K562 (cell line): Measurements from ENCODE around the gene PYGM. TPM values are rescaled to one million over a fixed set of nuclear protein-coding genes. Genes with fewer than 3 reads are reported as not detected.

Experiments used
- ATAC-seq: fragments of 200-7000 bp; cut with Tn5 transposase; 3 replicates; pipeline ENCODE4 v1.9.1; 2020; ENCODE audit warnings: moderate library complexity
- BruUV-seq: library from RNA; stranded (reverse); fragments of 400-500 nt; replicated peaks from 2 replicates; lab custom pipeline; 2021; lab: Mats Ljungman, UMichigan
- CTCF ChIA-PET: fragments of 300-600 bp; formaldehyde crosslinking; extraction: SDS; loops from one replicate; lab custom pipeline; 2021; ENCODE audit warnings: low intra/inter-chr PET ratio; lab: Yijun Ruan, JAX
- POLR2A ChIA-PET: fragments of 300-600, 350-650 bp; sonication (Branson Sonifier 250); formaldehyde crosslinking; extraction: SDS; loops from one replicate; lab custom pipeline; 2021; ENCODE audit warnings: antibody characterized with exemption, inconsistent platforms; lab: Yijun Ruan, JAX
- DNase-seq, 4 experiments: peaks; one replicate each; pipeline versions ENCODE4 v3.0.0 to v3.0.0-alpha.2; 2011 to 2018; ENCODE audit warnings: low spot score in 3 of 4, mixed read lengths in 3 of 4; ENCODE audit errors: extremely low read depth in 1 of 4
- FAIRE-seq: peaks from 2 replicates; lab custom pipeline; 2011; peaks lifted over from hg19 to GRCh38; lab: Jason Lieb, UNC
- H2AFZ ChIP-seq: 2 replicates; pipeline ENCODE4 v1.6.0; 2011; ENCODE audit warnings: low read depth, low read length, control low read depth, inconsistent platforms
- H3K27ac ChIP-seq: fragments of 200-600 bp; 3 replicates; pipeline ENCODE4 v1.8.0; 2011; ENCODE audit warnings: low read depth, mild to moderate bottlenecking, control low read depth, inconsistent platforms, low read length, moderate library complexity, mixed read lengths; ENCODE audit errors: extremely low read depth
- H3K27me3 ChIP-seq, 2 experiments: fragments of 300-600 bp in 1 of 2; 2 replicates in 1 of 2; 3 replicates in 1 of 2; pipeline versions ENCODE4 v1.6.0 to v1.8.0; 2011; ENCODE audit warnings: inconsistent platforms in 2 of 2, low read length in 2 of 2, mild to moderate bottlenecking in 1 of 2, mixed read lengths in 1 of 2, moderate library complexity in 1 of 2; ENCODE audit not compliant: control insufficient read depth in 2 of 2, insufficient read depth in 2 of 2
- H3K36me3 ChIP-seq: fragments of 300-600 bp; 3 replicates; pipeline ENCODE4 v1.8.0; 2011; ENCODE audit warnings: mild to moderate bottlenecking, low read length, inconsistent platforms; ENCODE audit not compliant: control insufficient read depth, insufficient read depth
- H3K4me1 ChIP-seq, 2 experiments: fragments of 200-600 bp in 1 of 2; replicated peaks in 1 of 2; 2 replicates in 1 of 2; 3 replicates in 1 of 2; pipeline versions ENCODE4 v1.5.1 to v1.8.0; 2011; ENCODE audit warnings: inconsistent platforms in 2 of 2, low read length in 2 of 2, mild to moderate bottlenecking in 1 of 2, mixed read lengths in 1 of 2, moderate library complexity in 1 of 2; ENCODE audit not compliant: control insufficient read depth in 2 of 2, insufficient read depth in 2 of 2
- H3K4me2 ChIP-seq: 2 replicates; pipeline ENCODE4 v1.6.1; 2011; ENCODE audit warnings: low read length, control low read depth, inconsistent platforms, mixed read lengths; ENCODE audit not compliant: insufficient read depth
- H3K4me3 ChIP-seq: fragments of 200-600 bp; sonication (generic), shearing (Covaris generic); 2 replicates; pipeline ENCODE4 v1.5.1; 2016; ENCODE audit warnings: control low read depth, inconsistent platforms
- H3K79me2 ChIP-seq: fragments of 200-600 bp; 3 replicates; pipeline ENCODE4 v1.8.0; 2011; ENCODE audit warnings: low read length, inconsistent platforms; ENCODE audit not compliant: control insufficient read depth, insufficient read depth
- H3K9ac ChIP-seq, 2 experiments: 2 replicates each; pipeline versions ENCODE4 v1.6.0 to v1.6.1; 2011; ENCODE audit warnings: low read depth in 2 of 2, low read length in 2 of 2, control low read depth in 1 of 2, inconsistent platforms in 1 of 2, mild to moderate bottlenecking in 1 of 2, mixed read lengths in 1 of 2; ENCODE audit not compliant: insufficient read depth in 1 of 2
- H3K9me1 ChIP-seq: one replicate; pipeline ENCODE4 v1.6.0; 2011; ENCODE audit warnings: inconsistent platforms, mild to moderate bottlenecking, low read length, moderate library complexity; ENCODE audit not compliant: control insufficient read depth, insufficient read depth
- H3K9me3 ChIP-seq: replicated peaks from 2 replicates; pipeline ENCODE4 v1.5.1; 2011; ENCODE audit warnings: low read depth, low read length, inconsistent platforms; ENCODE audit not compliant: control insufficient read depth, insufficient read depth
- H4K20me1 ChIP-seq: replicated peaks from 2 replicates; pipeline ENCODE4 v1.6.1; 2011; ENCODE audit warnings: low read length, inconsistent platforms, mixed read lengths; ENCODE audit not compliant: control insufficient read depth, insufficient read depth
- BACH1 ChIP-seq: fragments of 200-800 bp; sonication (Bioruptor generic); IDR thresholded peaks from 2 replicates; pipeline ENCODE4 v1.6.1; 2016; ENCODE audit warnings: missing genetic modification characterization, missing compliant biosample characterization
- BRCA1 ChIP-seq, 2 experiments: fragments of 450-650 bp in 1 of 2; sonication (generic) in 1 of 2; formaldehyde crosslinking in 1 of 2; IDR thresholded peaks; 2 replicates each; pipeline versions ENCODE4 v1.5.0 to v1.6.1; 2017 to 2020; ENCODE audit warnings: mild to moderate bottlenecking in 1 of 2, missing genetic modification reagents in 1 of 2
- CBFA2T2 ChIP-seq: fragments of 450-650 bp; conservative IDR thresholded peaks from 2 replicates; pipeline ENCODE4 v1.6.1; 2017; ENCODE audit warnings: mild to moderate bottlenecking
- DACH1 ChIP-seq: fragments of 450-650 bp; IDR thresholded peaks from 2 replicates; pipeline ENCODE4 v1.6.1; 2018; ENCODE audit not compliant: partially characterized antibody
- GTF2F1 ChIP-seq: IDR thresholded peaks from 2 replicates; pipeline ENCODE4 v1.6.1; 2011; ENCODE audit warnings: low read depth, low read length, improper control_type of control experiment
- HDAC2 ChIP-seq: fragments of 450-650 bp; IDR thresholded peaks from 2 replicates; pipeline ENCODE4 v1.6.1; 2016; ENCODE audit warnings: mild to moderate bottlenecking
- HMG20A ChIP-seq: fragments of 450-650 bp; formaldehyde crosslinking; conservative IDR thresholded peaks from 2 replicates; pipeline ENCODE4 v1.4.0; 2020; ENCODE audit warnings: mild to moderate bottlenecking, mixed read lengths
- KAT8 ChIP-seq: fragments of 450-650 bp; IDR thresholded peaks from 2 replicates; pipeline ENCODE4 v1.6.1; 2016; ENCODE audit warnings: low read depth, mild to moderate bottlenecking
- LEF1 ChIP-seq: fragments of 450-650 bp; IDR thresholded peaks from 2 replicates; pipeline ENCODE4 v1.6.1; 2016; ENCODE audit warnings: mild to moderate bottlenecking
- MIER1 ChIP-seq: fragments of 450-650 bp; IDR thresholded peaks from 2 replicates; pipeline ENCODE4 v1.6.1; 2016; ENCODE audit warnings: antibody characterized with exemption, mild to moderate bottlenecking, low read depth
- NCOA4 ChIP-seq: fragments of 450-650 bp; IDR thresholded peaks from 2 replicates; pipeline ENCODE4 v1.6.1; 2018; ENCODE audit warnings: mild to moderate bottlenecking; ENCODE audit not compliant: partially characterized antibody
- PCBP2 ChIP-seq: fragments of 200-400 bp; formaldehyde crosslinking; IDR thresholded peaks from 2 replicates; pipeline ENCODE4 v1.6.1; 2018; ENCODE audit warnings: low read length, low read depth, mild to moderate bottlenecking, moderate library complexity; ENCODE audit not compliant: poor library complexity, severe bottlenecking
- RAD51 ChIP-seq: fragments of 450-650 bp; IDR thresholded peaks from 2 replicates; pipeline ENCODE4 v1.7.1; 2016; ENCODE audit warnings: low read depth, mild to moderate bottlenecking, borderline replicate concordance
- RBM39 ChIP-seq: fragments of 200-400 bp; formaldehyde crosslinking; optimal IDR thresholded peaks from 2 replicates; pipeline ENCODE3; 2018; ENCODE audit warnings: low read depth, low read length
- RNF2 ChIP-seq: sonication (generic); IDR thresholded peaks from 2 replicates; pipeline ENCODE4 v1.6.1; 2016
- SIRT6 ChIP-seq: IDR thresholded peaks from one replicate; pipeline ENCODE4 v1.6.1; 2012; ENCODE audit warnings: low read depth, mild to moderate bottlenecking, control low read depth, inconsistent platforms, low read length, moderate library complexity
- TEAD1 ChIP-seq, 2 experiments: fragments of 450-650 bp in 1 of 2; sonication (generic) in 1 of 2; formaldehyde crosslinking; IDR thresholded peaks; 2 replicates each; pipeline versions ENCODE4 v1.4.0 to v1.8.0; 2020 to 2022; ENCODE audit warnings: mild to moderate bottlenecking in 2 of 2, missing genetic modification reagents in 1 of 2
- THRAP3 ChIP-seq: fragments of 450-650 bp; IDR thresholded peaks from 2 replicates; pipeline ENCODE4 v1.6.1; 2016; ENCODE audit warnings: mild to moderate bottlenecking, inconsistent platforms, borderline replicate concordance
- U2AF1 ChIP-seq: fragments of 200-400 bp; formaldehyde crosslinking; optimal IDR thresholded peaks from 2 replicates; pipeline ENCODE3; 2017; ENCODE audit warnings: mild to moderate bottlenecking, low read depth, low read length, moderate library complexity
- ZC3H11A ChIP-seq: IDR thresholded peaks from 2 replicates; pipeline ENCODE4 v1.6.1; 2012; ENCODE audit warnings: low read depth, low read length, improper control_type of control experiment
- ZFP36 ChIP-seq: fragments of 150-350 bp; IDR thresholded peaks from 2 replicates; pipeline ENCODE4 v1.6.1; 2018; ENCODE audit warnings: low read length, low read depth; ENCODE audit not compliant: partially characterized antibody
- ZNF12 ChIP-seq: sonication (generic); formaldehyde crosslinking; IDR thresholded peaks from 2 replicates; pipeline ENCODE4 v1.4.0; 2020; ENCODE audit warnings: mild to moderate bottlenecking, missing genetic modification reagents
- ZNF134 ChIP-seq: fragments of 250-450 bp; sonication (Bioruptor Pico); conservative IDR thresholded peaks from 2 replicates; pipeline ENCODE4 v1.4.0; 2020
- ZNF75A ChIP-seq: fragments of 450-650 bp; formaldehyde crosslinking; IDR thresholded peaks from 2 replicates; pipeline ENCODE4 v1.4.0; 2020; ENCODE audit warnings: mild to moderate bottlenecking
- WGBS: fragments of 100-300 bp; shearing (Covaris generic); methylation state at CpG from one replicate; pipeline ENCODE4 v1.1.6; 2016; ENCODE audit warnings: low coverage, mixed read lengths; ENCODE audit not compliant: insufficient coverage; ENCODE audit errors: missing lambda C conversion rate; 5-methylcytosine and 5-hydroxymethylcytosine counted together
- in situ Hi-C: fragments of 300-500 bp; cut with MboI; formaldehyde crosslinking; loops from 4 replicates; pipeline ENCODE4 v1.15.0; 2018; ENCODE audit warnings: inconsistent platforms, mixed read lengths
- intact Hi-C: fragments of 100-400 bp; cut with micrococcal nuclease; formaldehyde crosslinking; loops from 2 replicates; pipeline ENCODE4 v1.14.2; 2022
- polyA plus RNA-seq, 8 experiments: library from polyadenylated mRNA; depleted of rRNA in 4 of 8; stranded (reverse) in 5 of 8; unstranded in 3 of 8; fragments of >200 nt; fragmentation: Nextera tagmentation in 2 of 8; fragmentation: Illumina TruSeq in 1 of 8; extraction: Ambion mirVana in 2 of 8; extraction: Trizol in 1 of 8; gene quantifications; 2 replicates each; pipeline versions ENCODE4 v1.2.1 to v1.2.3, GENCODE V29; 2011 to 2014; ENCODE audit warnings: inconsistent platforms in 1 of 8, missing spikeins in 1 of 8
- total RNA-seq, 7 experiments: library from RNA; depleted of rRNA in 6 of 7; stranded (reverse); fragments of >200 nt in 6 of 7; fragmentation: Illumina TruSeq in 2 of 7; extraction: Trizol in 2 of 7; gene quantifications; 2 replicates each; pipeline versions ENCODE4 v1.2.1 to v1.2.3, GENCODE V29; 2011 to 2021; ENCODE audit warnings: low replicate concordance in 1 of 7
- TF ChIP-seq, protein P1 (sequence below), 2 experiments: fragments of 250-450 bp in 1 of 2; fragments of 450-650 bp in 1 of 2; sonication (Bioruptor Pico) in 1 of 2; IDR thresholded peaks; 2 replicates each; pipeline versions ENCODE4 v1.6.1 to v1.8.0; 2016 to 2021; ENCODE audit warnings: mild to moderate bottlenecking in 2 of 2, moderate library complexity in 2 of 2, missing compliant biosample characterization in 1 of 2, missing genetic modification characterization in 1 of 2
- TF ChIP-seq, protein P2 (sequence below): fragments of 450-650 bp; IDR thresholded peaks from one replicate; pipeline ENCODE4 v1.6.1; 2018; ENCODE audit warnings: mild to moderate bottlenecking, moderate library complexity; ENCODE audit not compliant: partially characterized antibody

The PYGM gene
- total and polyA plus RNA-seq, 9 of the 15 experiments (the other 6 are each of a cell fraction or from before 2014, with no cell fraction given): 0.07 to 1.5 (median 0.68) TPM

GRCh38 chr11:64718780-64719124, 41.0 kb downstream of the PYGM start:
- FAIRE-seq (no peak), DNase-seq (no peak), ATAC-seq (no peak)
- ChIA-PET CTCF (no interaction called here), POLR2A (no interaction called here)
- no peak overlapping the region for H3K9ac ChIP-seq
- H2AFZ ChIP-seq: no peak overlapping the region
- no TSS peak for BruUV-seq
- no peak overlapping the region for H3K27ac ChIP-seq
- no peaks in the 10 kb centered on the region for H3K9me3 ChIP-seq
- peaks cover 36 to 65% of the 10 kb centered on the region in 2 experiments for H3K27me3 ChIP-seq
- no peaks in the 10 kb centered on the region for H3K36me3 ChIP-seq
- H3K4me3 ChIP-seq: no peak overlapping the region
- no peak overlapping the region for H3K4me2 ChIP-seq
- intact Hi-C loops: no loop called here
- H3K9me1 ChIP-seq: no peaks in the 10 kb centered on the region
- WGBS: 1% methylated on average over 4 of the region's 4 CpGs
- H4K20me1 ChIP-seq: peaks cover 29% of the 10 kb centered on the region
- H3K4me1 ChIP-seq: peaks cover 0 to 21% of the 10 kb centered on the region in 2 experiments; a peak in 2 of 5 replicates
- in situ Hi-C loops: no loop called here
- no peaks in the 10 kb centered on the region for H3K79me2 ChIP-seq
- no peak for TF ChIP-seq MIER1
- peak; percentile 78 for TF ChIP-seq ZFP36
- TF ChIP-seq RNF2: no peak
- TF ChIP-seq BRCA1 (IDR thresholded peaks at IDR 0.05): no peak
- TF ChIP-seq BRCA1 (CRISPR knock-in tag; IDR thresholded peaks at IDR 0.05): no peak
- no peak for TF ChIP-seq RBM39
- no peak for TF ChIP-seq TEAD1 (CRISPR knock-in tag; IDR thresholded peaks at IDR 0.05)
- TF ChIP-seq HMG20A (CRISPR knock-in tag): no peak
- no peak for TF ChIP-seq BACH1
- TF ChIP-seq CBFA2T2: no peak
- TF ChIP-seq U2AF1: no peak
- TF ChIP-seq, protein P1, sequence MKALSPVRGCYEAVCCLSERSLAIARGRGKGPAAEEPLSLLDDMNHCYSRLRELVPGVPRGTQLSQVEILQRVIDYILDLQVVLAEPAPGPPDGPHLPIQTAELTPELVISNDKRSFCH (CRISPR knock-in tag; IDR thresholded peaks at IDR 0.05): no peak
- TF ChIP-seq, protein P1 (tag; IDR thresholded peaks at IDR 0.05): no peak
- TF ChIP-seq DACH1: no peak
- TF ChIP-seq ZNF75A (CRISPR knock-in tag): no peak
- no peak for TF ChIP-seq RAD51
- no peak for TF ChIP-seq NCOA4
- TF ChIP-seq ZNF134 (CRISPR knock-in tag): no peak
- no peak for TF ChIP-seq GTF2F1
- no peak for TF ChIP-seq ZNF12 (CRISPR knock-in tag)
- TF ChIP-seq SIRT6: no peak
- TF ChIP-seq LEF1: no peak
- TF ChIP-seq KAT8: no peak
- TF ChIP-seq PCBP2: no peak
- TF ChIP-seq THRAP3: no peak
- TF ChIP-seq, protein P2, sequence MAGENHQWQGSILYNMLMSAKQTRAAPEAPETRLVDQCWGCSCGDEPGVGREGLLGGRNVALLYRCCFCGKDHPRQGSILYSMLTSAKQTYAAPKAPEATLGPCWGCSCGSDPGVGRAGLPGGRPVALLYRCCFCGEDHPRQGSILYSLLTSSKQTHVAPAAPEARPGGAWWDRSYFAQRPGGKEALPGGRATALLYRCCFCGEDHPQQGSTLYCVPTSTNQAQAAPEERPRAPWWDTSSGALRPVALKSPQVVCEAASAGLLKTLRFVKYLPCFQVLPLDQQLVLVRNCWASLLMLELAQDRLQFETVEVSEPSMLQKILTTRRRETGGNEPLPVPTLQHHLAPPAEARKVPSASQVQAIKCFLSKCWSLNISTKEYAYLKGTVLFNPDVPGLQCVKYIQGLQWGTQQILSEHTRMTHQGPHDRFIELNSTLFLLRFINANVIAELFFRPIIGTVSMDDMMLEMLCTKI: no peak
- 0 out of 2 replicates have a peak, but pooled peaks have one; percentile 17 for TF ChIP-seq HDAC2
- TF ChIP-seq ZC3H11A: no peak
